T47D (cell line): ENCODE data around the gene SLC38A6.

Experiments
- DNase-seq, 2 experiments: peaks; one replicate each; pipeline versions ENCODE4 v3.0.0 to v3.0.0-alpha.2; 2011 to 2012; ENCODE audit warnings: low read depth in 1 of 2, low spot score in 1 of 2
- JUND ChIP-seq: IDR thresholded peaks from 2 replicates; pipeline ENCODE4 v1.6.1; 2012; ENCODE audit warnings: low read depth
- in situ Hi-C: cut with HindIII; loops from 2 replicates; pipeline ENCODE4 v1.10.0; 2016; ENCODE audit warnings: low sequenced_read_pairs, low pct_unique_long_range_greater_than_20kb

The SLC38A6 gene

DNA sequence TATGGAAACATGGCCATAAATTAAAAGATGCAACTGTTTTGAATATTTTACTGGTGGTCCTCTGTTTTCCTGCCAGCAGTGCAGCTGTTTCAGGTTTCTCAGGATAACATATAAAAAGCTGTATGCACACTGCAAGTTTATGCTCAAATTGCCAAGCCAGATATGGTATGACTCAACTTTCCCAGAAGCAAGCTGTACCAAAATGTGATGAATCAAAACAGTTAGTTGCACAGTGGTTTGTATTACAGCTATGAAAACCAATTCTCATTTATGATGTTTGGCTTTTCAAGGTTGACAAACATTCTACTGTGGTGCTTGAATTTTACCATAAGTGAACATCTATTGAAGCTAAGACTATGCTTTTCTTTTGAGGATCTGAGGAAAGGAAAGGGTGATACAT is 15.6 kb upstream of the SLC38A6 start:
- no peak for DNase-seq
- in situ Hi-C loops = no loop called here
- TF ChIP-seq JUND = no peak

DNA sequence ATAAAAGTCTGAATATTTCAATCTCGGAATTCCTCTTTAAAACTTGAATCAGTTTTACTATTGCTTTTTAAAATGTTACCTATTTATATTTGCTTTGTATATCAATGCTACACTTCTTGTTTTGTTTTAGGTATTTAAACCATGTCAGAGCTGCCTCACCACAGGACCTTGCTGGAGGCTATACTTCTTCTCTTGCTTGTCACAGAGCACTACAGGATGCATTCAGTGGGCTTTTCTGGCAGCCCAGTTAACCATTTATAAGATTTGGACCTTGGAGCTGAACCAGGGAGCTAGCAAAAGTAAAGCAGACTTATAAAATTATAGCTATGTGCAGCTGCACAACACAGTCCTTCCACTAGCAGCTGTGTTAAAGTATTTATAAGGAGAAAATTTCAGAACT is 12.9 kb upstream of the SLC38A6 start:
- DNase-seq = no peak
- in situ Hi-C loops = no loop called here
- TF ChIP-seq JUND = no peak

DNA sequence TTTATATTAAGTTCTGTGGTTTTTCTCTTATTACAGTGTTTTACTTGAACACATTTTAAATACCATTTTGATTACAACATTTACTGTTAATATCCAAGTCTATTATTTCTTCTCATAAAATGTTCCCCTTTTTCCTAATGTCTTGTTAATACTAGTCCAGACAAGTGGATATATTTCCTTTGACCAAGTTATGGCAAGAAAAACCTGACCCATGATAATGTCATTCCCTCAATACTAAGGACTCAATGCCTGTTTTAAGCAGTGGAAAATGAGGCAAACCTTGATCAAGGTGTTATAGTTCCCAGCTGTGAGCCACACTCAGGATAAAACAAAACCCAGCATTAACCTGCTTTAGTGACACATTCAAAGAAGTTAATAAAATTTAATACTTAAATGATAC is 12.4 kb upstream of the SLC38A6 start:
- in situ Hi-C loops = no loop called here
- TF ChIP-seq JUND = no peak
- DNase-seq = no peak

DNA sequence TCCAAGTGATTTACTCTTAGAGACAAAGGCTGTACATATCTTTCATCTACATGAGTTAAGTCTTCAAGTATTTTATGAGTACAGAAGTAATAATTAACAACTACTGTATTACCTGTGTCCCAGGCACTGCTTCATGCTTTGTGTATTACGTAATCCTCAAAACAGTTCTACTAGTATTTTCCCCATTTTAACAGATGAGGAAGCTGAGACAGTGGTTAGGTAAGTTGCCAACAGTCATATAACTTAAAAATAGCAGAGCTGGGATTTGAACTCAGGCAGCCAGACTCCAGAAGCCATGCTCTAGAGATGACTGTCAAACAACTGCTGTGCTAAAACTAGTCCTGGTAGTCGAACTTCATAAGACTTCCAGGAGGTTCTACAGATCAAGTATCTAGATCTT is 10.9 kb upstream of the SLC38A6 start:
- in situ Hi-C loops = no loop called here
- no peak for TF ChIP-seq JUND
- DNase-seq = no peak

DNA sequence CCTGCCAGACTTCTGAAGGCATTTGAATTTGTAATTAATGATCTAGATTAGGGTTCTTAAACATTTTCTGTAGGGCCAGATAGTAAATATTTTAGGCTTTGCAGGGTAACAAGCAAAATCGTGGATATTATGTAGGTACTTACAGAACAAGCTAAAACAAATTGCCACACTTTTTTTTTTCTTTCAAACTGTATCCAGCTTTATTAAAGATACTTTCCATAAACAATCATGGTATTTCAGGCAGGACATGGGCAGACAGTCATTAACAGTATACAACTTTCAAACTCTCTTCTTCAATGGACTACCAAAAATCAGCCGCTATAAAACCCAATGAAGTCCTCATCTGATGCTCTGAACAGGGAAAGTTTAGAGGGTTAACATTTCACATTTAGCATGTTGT is 9.8 kb upstream of the SLC38A6 start:
- in situ Hi-C loops = no loop called here
- no peak for TF ChIP-seq JUND
- no peak for DNase-seq

DNA sequence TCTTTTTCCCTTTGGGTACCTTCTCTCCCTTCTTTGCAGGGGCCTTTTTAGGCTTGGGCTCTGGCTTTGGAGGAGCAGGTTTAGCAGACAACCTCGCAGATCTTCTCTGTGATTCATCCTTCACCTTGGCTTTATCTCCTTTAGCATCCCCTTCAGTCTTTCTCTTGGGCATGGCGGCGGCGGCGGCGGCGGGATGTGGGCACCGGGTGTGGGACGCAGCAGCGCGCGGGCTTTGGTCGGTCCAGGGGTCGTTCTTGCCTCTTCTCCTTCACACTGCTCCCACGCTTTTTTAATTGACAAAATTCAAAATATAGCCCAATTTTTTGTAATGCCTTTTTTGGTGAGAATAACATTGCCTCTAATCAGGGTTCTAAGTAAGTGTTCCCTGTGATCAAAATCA is 8.8 kb upstream of the SLC38A6 start:
- TF ChIP-seq JUND = no peak
- in situ Hi-C loops = no loop called here
- DNase-seq = no peak

DNA sequence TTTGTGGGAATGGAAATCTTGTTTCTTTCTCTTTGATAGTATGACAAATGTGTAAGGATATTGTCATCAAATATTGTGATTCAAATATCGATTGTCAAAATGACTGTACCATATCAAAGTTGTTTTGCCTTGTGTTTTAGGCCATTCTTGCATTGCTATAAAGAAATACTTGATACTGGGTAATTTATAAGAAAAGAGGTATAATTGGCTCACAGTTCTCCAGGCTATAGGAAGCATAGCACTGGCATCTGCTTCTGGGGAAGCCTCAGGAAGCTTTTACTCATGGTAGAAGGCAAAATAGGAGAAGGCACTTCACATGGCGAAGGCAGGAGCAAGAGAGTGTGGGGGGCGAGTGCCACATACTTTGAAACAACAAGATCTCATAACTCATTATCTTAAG is 8.0 kb upstream of the SLC38A6 start:
- no peak for DNase-seq
- no peak for TF ChIP-seq JUND
- in situ Hi-C loops = no loop called here

DNA sequence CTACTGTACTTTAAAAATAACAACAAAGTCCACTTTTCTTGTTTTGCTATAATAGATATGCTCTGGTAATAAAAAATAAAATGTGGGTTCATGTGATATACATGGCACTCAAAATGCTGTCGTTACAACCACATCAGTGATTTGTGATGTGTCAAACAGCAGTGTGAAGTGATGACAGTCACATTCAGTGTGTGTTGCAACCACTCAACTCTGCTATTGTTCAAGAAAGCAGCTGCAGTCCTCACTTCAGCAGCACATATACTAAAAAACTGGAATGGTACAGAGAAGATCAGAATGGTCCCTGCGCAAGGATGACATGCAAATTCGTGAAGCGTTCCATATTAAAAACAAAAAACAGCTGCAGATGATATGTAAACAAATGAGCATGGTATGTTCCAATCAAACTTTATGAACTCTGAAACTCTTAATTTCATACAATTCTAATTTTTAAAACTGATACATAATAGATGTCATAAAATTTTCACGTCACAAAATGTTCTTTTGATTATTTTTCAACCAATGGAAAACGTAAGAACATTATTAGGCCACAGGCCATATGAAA is 6.9 kb upstream of the SLC38A6 start:
- DNase-seq = no peak
- in situ Hi-C loops = no loop called here
- TF ChIP-seq JUND = no peak

DNA sequence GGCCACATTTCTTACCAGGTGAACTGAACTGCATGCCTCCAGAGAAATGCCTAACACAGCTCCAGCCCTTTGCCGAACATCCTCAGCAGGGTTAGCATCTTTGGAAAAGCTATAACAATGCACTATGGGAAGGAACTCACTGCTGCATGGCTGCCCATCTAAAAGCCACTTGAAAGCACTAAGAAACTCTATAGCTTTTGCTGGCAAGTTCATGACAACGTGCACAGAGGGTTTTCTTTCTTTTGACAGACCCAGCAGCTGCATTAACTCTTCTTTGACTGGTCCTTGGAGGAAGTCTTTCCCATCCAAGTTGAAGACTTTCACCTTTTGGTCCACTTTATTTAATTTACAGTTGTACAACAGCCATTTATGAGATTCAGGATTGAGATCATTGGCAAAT is 5.5 kb upstream of the SLC38A6 start:
- DNase-seq = no peak
- in situ Hi-C loops = no loop called here
- TF ChIP-seq JUND = no peak

DNA sequence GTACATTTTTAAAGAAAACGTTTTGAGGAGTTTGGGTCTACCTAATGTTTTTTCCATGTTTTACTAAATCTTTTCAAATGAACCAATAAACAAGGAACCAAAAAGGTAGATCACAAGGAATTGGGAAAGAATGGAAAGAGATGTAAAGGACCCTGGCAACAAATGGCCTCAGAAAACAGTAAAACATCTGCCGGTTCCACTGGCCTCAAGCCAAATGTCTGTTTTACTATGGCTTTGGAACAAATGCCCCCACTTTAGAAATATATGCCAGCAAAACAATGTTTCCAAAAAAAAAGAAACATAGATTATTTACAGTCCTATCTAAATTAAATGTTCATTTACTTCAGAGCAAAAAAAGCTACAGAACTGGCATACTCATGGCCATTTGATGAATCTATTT is 3.2 kb upstream of the SLC38A6 start:
- in situ Hi-C loops = no loop called here
- no peak for DNase-seq
- TF ChIP-seq JUND = no peak

DNA sequence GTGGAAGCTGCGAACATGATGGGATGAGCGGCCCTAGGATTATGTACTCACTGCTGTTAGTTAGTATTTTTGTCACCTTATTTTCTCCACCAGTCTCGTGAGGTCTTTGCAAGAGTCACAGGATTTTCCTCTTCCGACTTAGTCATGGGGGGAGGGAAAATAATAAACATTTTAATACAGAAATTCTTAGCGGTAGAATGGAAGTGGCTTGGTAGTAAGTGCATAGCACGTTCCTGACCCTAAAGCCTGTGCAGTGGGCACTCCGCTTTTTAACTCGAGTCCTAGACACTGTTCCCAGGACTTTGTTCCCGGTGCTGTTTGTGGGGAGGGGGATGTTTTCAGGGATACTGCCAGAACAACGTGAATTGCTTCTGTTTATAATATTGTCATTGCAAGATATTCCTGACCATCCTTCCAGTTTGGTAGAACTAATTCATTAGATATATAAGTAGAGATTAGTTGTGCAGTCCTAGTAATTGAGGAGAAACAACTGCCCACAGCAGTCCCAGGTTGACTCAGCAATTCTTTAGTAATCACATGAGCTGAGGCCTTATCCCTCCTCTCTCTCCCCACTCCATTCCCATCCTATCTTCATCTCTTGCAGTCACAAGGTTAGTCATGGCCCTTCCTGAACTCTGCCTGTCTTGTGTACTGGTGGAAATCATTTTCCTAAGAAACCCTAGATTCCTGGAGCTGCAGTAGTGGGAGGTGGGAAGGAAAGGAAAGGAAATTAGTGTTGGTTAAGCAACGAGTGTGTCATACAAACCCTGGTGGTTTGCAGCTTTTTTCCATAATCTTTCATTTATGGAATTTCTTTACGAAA is 799 bp downstream of the SLC38A6 start:
- DNase-seq = peak in 1 of 2 experiments; percentile 22
- no peak for TF ChIP-seq JUND
- in situ Hi-C loops = no loop called here

DNA sequence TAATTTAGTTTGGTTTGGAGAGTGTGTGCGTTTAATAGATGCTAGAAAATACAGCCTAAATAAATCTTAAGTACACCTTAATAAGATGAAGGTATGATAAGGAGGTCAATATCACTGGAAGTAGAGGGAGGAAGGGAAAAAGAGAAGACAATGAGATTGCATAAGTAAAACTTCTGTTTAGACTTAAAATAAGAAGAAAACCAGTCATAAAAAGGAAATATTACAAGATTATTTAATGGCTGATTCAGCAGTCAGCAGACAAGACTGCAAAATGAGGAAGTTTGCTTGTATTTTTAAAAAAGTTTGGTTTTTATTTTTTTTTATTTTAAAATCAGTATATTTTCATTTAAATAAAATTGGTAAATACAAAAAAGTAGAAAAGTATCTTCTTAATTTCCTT is 3.2 kb downstream of the SLC38A6 start:
- DNase-seq = no peak
- in situ Hi-C loops = no loop called here
- TF ChIP-seq JUND = no peak

DNA sequence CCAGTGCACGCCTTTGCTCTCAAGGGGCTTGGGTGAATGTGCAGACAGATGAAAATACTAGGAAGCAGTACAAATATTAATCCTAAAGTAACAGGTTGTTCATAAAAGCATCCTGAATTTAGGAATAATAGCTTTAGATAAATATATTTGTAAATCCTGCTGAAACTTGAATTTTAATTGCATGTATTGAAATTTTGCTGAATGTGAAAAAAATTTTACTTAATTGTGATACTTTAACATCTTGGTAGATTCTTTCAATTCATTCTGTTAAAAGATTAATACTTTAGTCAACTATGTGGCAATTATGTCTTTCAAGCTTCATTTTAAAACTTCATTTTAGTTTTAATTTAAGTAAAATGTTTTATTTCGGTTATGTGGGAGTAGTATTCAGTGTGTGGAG is 5.5 kb downstream of the SLC38A6 start:
- in situ Hi-C loops = no loop called here
- no peak for DNase-seq
- no peak for TF ChIP-seq JUND

DNA sequence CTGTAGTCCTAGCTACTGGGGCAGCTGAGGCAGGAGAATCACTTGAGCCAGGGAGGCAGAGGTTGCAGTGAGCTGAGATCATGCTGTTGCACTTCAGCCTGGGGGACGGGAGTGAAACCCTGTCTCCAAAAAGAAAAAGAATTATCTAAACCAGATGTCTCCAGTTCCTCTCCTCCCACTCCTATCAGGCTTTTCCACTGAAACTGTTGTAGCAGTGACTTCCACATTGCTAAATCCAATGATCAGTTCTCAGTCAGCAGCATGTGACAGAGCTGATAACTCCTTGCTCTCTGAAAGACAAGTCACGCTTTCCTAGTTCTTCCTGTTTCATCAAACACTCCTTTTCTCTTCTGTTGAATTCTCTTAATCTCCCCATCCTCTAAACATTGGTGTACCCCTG is 8.6 kb downstream of the SLC38A6 start:
- no peak for DNase-seq
- in situ Hi-C loops = no loop called here
- no peak for TF ChIP-seq JUND
